ENCODE results near the gene SPPL2B.
"Not testable (repeated sequence)": the region's sequence is repeated elsewhere in the genome, so short reads cannot be mapped to it uniquely, and the experiment has no call there.

DNA sequence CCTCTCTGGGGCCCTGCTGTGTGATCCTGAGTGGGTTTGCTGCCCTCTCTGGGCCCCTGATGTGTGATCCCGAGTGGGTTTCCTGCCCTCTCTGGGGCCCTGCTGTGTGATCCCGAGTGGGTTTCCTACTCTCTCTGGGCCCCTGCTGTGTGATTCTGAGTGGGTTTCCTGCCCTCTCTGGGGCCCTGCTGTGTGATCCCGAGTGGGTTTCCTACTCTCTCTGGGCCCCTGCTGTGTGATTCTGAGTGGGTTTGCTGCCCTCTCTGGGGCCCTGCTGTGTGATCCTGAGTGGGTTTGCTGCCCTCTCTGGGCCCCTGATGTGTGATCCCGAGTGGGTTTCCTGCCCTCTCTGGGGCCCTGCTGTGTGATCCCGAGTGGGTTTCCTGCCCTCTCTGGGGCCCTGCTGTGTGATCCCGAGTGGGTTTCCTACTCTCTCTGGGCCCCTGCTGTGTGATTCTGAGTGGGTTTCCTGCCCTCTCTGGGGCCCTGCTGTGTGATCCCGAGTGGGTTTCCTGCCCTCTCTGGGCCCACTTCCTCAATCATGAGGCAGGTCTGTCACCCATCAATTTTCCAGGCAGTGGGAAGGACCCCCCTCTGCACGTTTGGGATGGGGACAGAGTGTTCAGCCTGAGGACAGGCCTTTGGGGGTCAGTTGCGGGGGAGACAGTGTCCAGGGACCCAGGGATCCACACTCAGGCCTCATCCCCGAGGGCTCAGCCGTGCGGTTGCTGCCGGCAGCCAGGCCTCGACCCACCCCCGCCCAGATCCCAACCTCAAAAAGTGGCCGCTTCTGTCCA, 47.0 kb upstream of the SPPL2B start:
- not testable (repeated sequence) for TF ChIP-seq RXRA (IDR thresholded peaks at IDR 0.05; ENCODE audit: borderline replicate concordance, low read depth)
- TF ChIP-seq, protein P1, sequence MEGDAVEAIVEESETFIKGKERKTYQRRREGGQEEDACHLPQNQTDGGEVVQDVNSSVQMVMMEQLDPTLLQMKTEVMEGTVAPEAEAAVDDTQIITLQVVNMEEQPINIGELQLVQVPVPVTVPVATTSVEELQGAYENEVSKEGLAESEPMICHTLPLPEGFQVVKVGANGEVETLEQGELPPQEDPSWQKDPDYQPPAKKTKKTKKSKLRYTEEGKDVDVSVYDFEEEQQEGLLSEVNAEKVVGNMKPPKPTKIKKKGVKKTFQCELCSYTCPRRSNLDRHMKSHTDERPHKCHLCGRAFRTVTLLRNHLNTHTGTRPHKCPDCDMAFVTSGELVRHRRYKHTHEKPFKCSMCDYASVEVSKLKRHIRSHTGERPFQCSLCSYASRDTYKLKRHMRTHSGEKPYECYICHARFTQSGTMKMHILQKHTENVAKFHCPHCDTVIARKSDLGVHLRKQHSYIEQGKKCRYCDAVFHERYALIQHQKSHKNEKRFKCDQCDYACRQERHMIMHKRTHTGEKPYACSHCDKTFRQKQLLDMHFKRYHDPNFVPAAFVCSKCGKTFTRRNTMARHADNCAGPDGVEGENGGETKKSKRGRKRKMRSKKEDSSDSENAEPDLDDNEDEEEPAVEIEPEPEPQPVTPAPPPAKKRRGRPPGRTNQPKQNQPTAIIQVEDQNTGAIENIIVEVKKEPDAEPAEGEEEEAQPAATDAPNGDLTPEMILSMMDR (IDR thresholded peaks at IDR 0.05), result not testable (repeated sequence)
